ENCODE data around the gene TTLL4.
"Not testable (repeated sequence)": the region's sequence is repeated elsewhere in the genome, so short reads cannot be mapped to it uniquely, and the experiment has no call there.

The TTLL4 gene

GRCh38 chr2:218745160-218745558 lies 34.5 kb downstream of the TTLL4 start:
- H3K4me3 ChIP-seq (ENCODE audit: low read length) = no peak overlapping the region
- TF ChIP-seq ZNF274 (IDR thresholded peaks at IDR 0.05; ENCODE audit: low read depth, low read length) = no peak

DNA sequence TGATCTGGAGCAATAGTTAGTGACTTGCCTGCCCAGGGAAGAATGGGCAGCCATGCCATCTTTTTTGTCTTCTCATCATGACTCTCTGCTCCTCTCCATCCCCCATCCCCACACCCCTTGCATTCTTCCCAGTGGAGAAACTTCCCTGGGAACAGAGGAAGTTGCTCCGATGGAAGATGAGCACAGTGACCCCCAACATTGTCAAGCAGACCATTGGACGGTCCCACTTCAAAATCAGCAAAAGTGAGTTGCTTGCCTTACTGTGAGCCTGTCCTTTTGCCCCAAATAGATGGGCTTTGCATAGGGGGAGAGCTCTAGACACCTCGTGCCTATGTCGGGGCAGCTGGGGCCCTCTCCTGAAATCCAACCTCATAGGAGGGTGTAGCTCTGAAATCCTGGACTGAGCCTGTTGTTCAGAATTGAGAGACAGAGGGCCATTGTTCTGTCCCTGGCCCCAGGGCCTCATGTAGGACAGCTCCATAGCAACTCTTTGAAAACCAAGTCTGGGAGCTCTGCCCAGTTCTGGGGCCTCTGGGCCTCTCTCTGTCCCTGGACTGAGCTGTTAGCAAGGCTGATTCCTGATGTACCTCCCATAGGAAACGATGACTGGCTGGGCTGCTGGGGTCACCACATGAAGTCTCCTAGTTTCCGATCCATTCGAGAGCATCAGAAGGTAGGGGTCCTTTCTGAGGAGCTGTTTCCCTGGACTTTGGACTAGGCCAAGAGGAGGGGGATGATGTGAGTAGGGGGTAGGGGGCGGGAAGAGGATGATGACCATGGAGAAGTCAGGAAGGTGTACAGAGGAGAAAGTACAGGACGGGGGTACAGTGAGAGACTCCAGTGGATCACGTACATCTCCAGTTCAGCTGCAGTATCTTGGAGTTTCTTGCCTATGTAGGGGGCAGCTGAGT lies 35.2 kb downstream of the TTLL4 start:
- TF ChIP-seq ZNF274 (IDR thresholded peaks at IDR 0.05; ENCODE audit: low read depth, low read length) = no peak
- H3K4me3 ChIP-seq (ENCODE audit: low read length) = no peak overlapping the region

- no peak for TF ChIP-seq ZNF274 (IDR thresholded peaks at IDR 0.05; ENCODE audit: low read depth, low read length)
- no peak overlapping the region for H3K4me3 ChIP-seq (ENCODE audit: low read length)
Measured at GRCh38 chr2:218746470-218746795, 35.8 kb downstream of the TTLL4 start.

- H3K4me3 ChIP-seq (ENCODE audit: low read length) = no peak overlapping the region
- TF ChIP-seq ZNF274 (IDR thresholded peaks at IDR 0.05; ENCODE audit: low read depth, low read length) = no peak
Measured at GRCh38 chr2:218746960-218747359, 36.3 kb downstream of the TTLL4 start.

DNA sequence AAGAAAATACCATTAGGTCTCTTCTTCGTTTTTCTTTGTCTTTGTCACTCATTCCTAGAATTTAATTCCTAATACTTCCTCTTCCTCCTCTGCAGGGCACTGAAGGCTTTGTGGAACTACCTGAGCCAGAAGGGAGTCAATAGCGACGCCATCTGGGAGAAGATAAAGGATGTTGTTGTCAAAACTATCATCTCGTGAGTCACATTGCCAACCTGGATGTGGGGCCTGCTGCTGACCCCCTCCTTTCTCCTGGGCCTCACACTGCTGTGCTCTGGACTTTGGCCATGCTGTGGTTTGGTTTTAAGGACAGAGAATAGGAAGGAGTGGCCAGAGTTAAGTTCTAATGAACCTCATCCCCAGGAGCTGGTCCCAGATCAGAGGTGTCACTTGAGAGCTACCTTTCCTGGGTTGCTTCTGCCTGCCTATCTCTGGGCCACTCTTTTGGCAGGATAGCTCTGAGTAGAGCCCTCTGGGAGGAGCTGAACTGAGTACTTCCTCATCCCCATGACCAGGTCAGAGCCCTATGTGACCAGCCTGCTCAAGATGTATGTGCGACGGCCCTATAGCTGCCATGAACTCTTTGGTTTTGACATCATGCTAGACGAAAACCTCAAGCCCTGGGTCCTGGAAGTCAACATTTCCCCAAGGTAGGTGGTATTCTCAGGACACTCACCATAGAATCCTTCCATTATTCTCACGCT lies 38.3 kb downstream of the TTLL4 start:
- TF ChIP-seq ZNF274 (IDR thresholded peaks at IDR 0.05; ENCODE audit: low read depth, low read length) = no peak
- no peak overlapping the region for H3K4me3 ChIP-seq (ENCODE audit: low read length)

DNA sequence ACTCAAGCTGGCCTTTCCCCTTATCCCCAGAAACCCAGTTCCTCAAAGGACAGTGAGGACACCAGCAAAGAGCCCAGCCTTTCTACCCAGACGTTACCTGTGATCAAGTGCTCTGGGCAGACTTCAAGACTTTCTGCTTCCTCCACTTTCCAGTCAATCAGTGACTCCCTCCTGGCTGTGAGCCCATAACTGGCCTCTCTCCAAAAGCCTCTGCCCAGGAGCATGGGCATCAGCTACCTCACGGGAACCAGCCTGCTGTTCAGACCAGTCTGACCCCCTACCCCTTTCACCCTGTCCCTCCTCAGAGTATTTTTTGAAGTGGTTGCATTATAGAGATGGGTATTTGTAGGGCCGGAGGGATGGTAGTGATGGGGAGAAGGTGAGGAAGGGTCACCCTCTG lies 43.6 kb downstream of the TTLL4 start:
- TF ChIP-seq ZNF274 (IDR thresholded peaks at IDR 0.05; ENCODE audit: low read depth, low read length) = no peak
- H3K4me3 ChIP-seq (ENCODE audit: low read length) = no peak overlapping the region

GRCh38 chr2:218754781-218755180 lies 44.1 kb downstream of the TTLL4 start:
- no peak overlapping the region for H3K4me3 ChIP-seq (ENCODE audit: low read length)
- TF ChIP-seq ZNF274 (IDR thresholded peaks at IDR 0.05; ENCODE audit: low read depth, low read length) = no peak

DNA sequence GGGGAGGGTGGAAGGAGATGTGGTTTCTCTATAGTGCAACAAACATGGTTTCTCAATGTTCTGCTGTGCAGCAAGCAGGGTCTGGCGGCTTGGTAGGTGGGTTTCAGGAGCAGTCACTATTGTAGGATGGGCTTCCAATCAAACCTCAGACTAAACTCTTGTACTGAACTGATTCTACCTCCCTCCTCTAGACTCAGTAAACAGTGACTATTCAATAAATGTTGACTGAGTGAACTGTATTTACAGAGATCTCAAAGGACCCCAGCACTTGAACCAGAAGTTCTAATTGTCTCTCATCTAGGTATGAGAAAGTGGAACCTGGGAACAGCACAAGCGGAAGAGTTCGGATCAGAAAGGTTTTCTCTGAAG lies 44.5 kb downstream of the TTLL4 start:
- no peak for TF ChIP-seq ZNF274 (IDR thresholded peaks at IDR 0.05; ENCODE audit: low read depth, low read length)
- no peak overlapping the region for H3K4me3 ChIP-seq (ENCODE audit: low read length)

GRCh38 chr2:218755567-218756404 lies 45.2 kb downstream of the TTLL4 start:
- TF ChIP-seq ZNF274 (IDR thresholded peaks at IDR 0.05; ENCODE audit: low read depth, low read length) = no peak
- H3K4me3 ChIP-seq (ENCODE audit: low read length) = no peak overlapping the region

- no peak for TF ChIP-seq ZNF274 (IDR thresholded peaks at IDR 0.05; ENCODE audit: low read depth, low read length)
- H3K4me3 ChIP-seq (ENCODE audit: low read length) = no peak overlapping the region
Measured at GRCh38 chr2:218756599-218757377, 46.2 kb downstream of the TTLL4 start.

DNA sequence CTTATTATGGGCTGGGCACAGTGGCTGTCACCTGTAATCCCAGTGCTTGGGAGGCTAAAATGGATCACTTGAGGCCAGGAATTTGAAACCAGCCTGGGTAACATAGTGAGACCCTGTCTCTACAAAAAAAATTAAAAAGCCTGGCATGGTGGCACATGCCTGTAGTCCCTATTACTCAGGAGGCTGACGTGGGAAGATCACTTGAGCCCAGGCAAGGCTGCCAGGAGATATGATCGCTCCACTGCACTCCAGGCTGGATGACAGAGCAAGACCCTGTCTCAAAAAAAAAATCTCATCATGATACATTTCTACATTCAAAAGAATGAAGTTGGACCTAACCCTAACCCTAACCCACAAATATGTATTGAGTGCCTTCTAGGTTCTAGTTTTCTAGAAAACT lies 51.2 kb downstream of the TTLL4 start:
- no peak for TF ChIP-seq ZNF274 (IDR thresholded peaks at IDR 0.05; ENCODE audit: low read depth, low read length)
- H3K4me3 ChIP-seq (ENCODE audit: low read length) = no peak overlapping the region

- H3K4me3 ChIP-seq (ENCODE audit: low read length) = not testable (repeated sequence)
Measured at GRCh38 chr2:218772759-218773158, 62.1 kb downstream of the TTLL4 start.

DNA sequence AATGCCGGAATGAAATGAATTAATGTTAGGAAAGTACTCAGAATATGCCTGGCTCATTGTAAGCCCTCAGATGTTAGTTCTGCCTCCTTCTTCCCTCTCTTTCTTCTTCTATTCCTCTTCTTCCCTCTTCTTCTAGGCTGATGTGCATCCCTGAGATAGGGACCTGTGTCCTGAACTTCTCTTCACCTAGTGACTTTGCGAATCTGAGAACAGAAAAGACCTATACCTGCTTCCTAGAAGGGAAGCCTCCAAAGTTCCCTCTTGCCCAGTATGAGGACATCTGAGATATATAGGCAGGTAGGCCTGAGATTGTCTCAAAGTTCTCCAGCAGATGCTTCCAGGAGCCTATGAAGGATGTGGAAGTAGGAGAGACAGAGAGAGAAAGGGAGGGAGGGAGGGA lies 63.2 kb downstream of the TTLL4 start:
- H3K4me3 ChIP-seq (ENCODE audit: low read length) = no peak overlapping the region
- no peak for TF ChIP-seq ZNF274 (IDR thresholded peaks at IDR 0.05; ENCODE audit: low read depth, low read length)

GRCh38 chr2:218776488-218776887 lies 65.9 kb downstream of the TTLL4 start:
- no peak overlapping the region for H3K4me3 ChIP-seq (ENCODE audit: low read length)
- no peak for TF ChIP-seq ZNF274 (IDR thresholded peaks at IDR 0.05; ENCODE audit: low read depth, low read length)
